ENCODE results near the gene PPT2. TPM values are rescaled to one million over a fixed set of nuclear protein-coding genes. Genes with fewer than 3 reads are reported as not detected.

The PPT2 gene
- total RNA-seq, 4 donors from 2014 or later = 16.0 to 120 (median 25.5) TPM

DNA sequence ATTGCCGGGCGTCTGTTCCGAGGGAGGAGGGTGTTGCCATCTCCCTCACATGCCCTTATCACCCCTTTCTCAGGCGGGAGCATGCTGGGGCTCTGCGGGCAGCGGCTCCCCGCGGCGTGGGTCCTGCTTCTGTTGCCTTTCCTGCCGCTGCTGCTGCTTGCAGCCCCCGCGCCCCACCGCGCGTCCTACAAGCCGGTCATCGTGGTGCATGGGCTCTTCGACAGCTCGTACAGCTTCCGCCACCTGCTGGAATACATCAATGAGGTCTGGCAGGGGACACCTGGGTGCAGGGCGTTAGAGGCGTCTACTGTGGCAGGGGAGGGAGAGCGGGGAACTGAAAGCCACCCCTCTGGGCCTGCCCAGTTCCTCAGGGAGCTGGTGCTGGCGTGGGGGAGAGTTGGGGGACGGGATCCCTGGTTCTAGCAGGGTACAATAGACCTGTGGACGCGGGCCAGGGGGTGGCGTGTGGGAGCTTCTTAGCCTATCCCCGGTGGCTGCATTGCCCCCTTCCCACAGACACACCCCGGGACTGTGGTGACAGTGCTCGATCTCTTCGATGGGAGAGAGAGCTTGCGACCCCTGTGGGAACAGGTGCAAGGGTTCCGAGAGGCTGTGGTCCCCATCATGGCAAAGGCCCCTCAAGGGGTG, 697 bp downstream of the PPT2 start:
- ATAC-seq = peak; percentile 63
- Histone ChIP-seq H3K4me3 (peak overlapping the region; percentile 65 to 68), H3K9me3 (no peaks in the 10 kb centered on the region), H3K27ac (peak overlapping the region; percentile 77 to 95 (median 94)), H3K36me3 (peaks cover 0 to 39% of the 10 kb centered on the region in 2 donors), H3K27me3 (no peaks in the 10 kb centered on the region), H3K4me1 (peaks cover 4 to 63% (median 24%) of the 10 kb centered on the region in 3 donors)
- TF ChIP-seq, protein P1, sequence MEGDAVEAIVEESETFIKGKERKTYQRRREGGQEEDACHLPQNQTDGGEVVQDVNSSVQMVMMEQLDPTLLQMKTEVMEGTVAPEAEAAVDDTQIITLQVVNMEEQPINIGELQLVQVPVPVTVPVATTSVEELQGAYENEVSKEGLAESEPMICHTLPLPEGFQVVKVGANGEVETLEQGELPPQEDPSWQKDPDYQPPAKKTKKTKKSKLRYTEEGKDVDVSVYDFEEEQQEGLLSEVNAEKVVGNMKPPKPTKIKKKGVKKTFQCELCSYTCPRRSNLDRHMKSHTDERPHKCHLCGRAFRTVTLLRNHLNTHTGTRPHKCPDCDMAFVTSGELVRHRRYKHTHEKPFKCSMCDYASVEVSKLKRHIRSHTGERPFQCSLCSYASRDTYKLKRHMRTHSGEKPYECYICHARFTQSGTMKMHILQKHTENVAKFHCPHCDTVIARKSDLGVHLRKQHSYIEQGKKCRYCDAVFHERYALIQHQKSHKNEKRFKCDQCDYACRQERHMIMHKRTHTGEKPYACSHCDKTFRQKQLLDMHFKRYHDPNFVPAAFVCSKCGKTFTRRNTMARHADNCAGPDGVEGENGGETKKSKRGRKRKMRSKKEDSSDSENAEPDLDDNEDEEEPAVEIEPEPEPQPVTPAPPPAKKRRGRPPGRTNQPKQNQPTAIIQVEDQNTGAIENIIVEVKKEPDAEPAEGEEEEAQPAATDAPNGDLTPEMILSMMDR (IDR thresholded peaks at IDR 0.05) = peak in 3 of 4 experiments; percentile 65 to 76 (median 73)
- TF ChIP-seq EP300 (IDR thresholded peaks at IDR 0.05) = no peak
- no peak for TF ChIP-seq POLR2AphosphoS5 (IDR thresholded peaks at IDR 0.05)
- 0 to 1% methylated on average over 9 to 11 of the region's 34 CpGs for WGBS, 2 donors (ENCODE audit: low coverage in 1 of 2)

GRCh38 chr6:32156891-32157290, 3.0 kb downstream of the PPT2 start:
- TF ChIP-seq POLR2A (IDR thresholded peaks at IDR 0.05) (no peak), POLR2AphosphoS5 (IDR thresholded peaks at IDR 0.05) (no peak), EP300 (IDR thresholded peaks at IDR 0.05) (no peak)
- TF ChIP-seq, protein P1 (IDR thresholded peaks at IDR 0.05) = no peak
- no peak for ATAC-seq
- Histone ChIP-seq H3K4me3 (no peak overlapping the region), H3K9me3 (no peaks in the 10 kb centered on the region), H3K27me3 (no peaks in the 10 kb centered on the region), H3K27ac (no peak overlapping the region), H3K36me3 (peaks cover 0 to 60% of the 10 kb centered on the region in 2 donors), H3K4me1 (peaks cover 4 to 42% (median 17%) of the 10 kb centered on the region in 3 donors)
- 80 to 92% methylated on average over 6 to 9 of the region's 9 CpGs for WGBS, 2 donors (ENCODE audit: low coverage in 1 of 2)

DNA sequence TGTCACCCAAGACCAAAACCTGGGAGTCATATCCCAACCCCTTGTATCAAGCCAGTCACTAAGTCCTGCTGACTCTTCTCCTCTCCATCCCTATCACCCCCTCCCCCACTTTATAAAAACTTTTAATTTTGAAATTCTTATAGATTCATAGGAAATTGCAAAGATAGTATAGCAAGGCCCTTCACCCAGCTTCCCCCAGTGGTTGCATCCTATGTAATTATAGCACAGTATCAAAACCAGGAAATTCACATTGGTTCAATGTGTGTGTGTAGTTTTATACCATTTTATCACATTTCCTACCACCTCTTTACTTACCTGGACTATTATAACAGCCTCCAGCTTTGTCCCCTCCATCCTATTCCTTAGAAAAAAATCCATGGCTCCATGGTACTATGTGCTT, 4.1 kb downstream of the PPT2 start:
- no peak overlapping the region for H3K4me3 ChIP-seq
- H3K9me3 ChIP-seq = no peaks in the 10 kb centered on the region
- H3K27me3 ChIP-seq = no peaks in the 10 kb centered on the region
- H3K27ac ChIP-seq = no peak overlapping the region
- TF ChIP-seq POLR2AphosphoS5 (IDR thresholded peaks at IDR 0.05) (no peak), EP300 (IDR thresholded peaks at IDR 0.05) (no peak), POLR2A (IDR thresholded peaks at IDR 0.05) (no peak)
- TF ChIP-seq, protein P1 (IDR thresholded peaks at IDR 0.05) = no peak
- peaks cover 0 to 72% of the 10 kb centered on the region in 2 donors for H3K36me3 ChIP-seq
- peaks cover 0 to 35% (median 10%) of the 10 kb centered on the region in 3 donors for H3K4me1 ChIP-seq
- ATAC-seq = no peak

GRCh38 chr6:32163559-32164258, 9.8 kb downstream of the PPT2 start:
- WGBS, 2 donors (ENCODE audit: low coverage in 1 of 2) = no CpG with 5 or more reads among the region's 7 CpGs
- peak overlapping the region in 3 of 4 donors; percentile 60 to 74 (median 64) for H3K27ac ChIP-seq
- peak; percentile 46 for ATAC-seq

More at GRCh38 chr6:32163559-32164258, 9.8 kb downstream of the PPT2 start:
- Histone ChIP-seq H3K9me3 (no peaks in the 10 kb centered on the region), H3K4me1 (peaks cover 0 to 18% (median 0%) of the 10 kb centered on the region in 3 donors), H3K4me3 (no peak overlapping the region), H3K36me3 (peaks cover 0 to 96% of the 10 kb centered on the region in 2 donors), H3K27me3 (no peaks in the 10 kb centered on the region)
- TF ChIP-seq, protein P1 (IDR thresholded peaks at IDR 0.05) = peak in 1 of 4 experiments; percentile 15
- no peak for TF ChIP-seq POLR2AphosphoS5 (IDR thresholded peaks at IDR 0.05)

Measured in gastroesophageal sphincter (tissue), 4 donors.